SK-N-MC (cell line): ENCODE data around the gene GPRC5A.

Source experiments
- EZH2 ChIP-seq: fragments of 200-600 bp; sonication (generic); IDR thresholded peaks from one replicate; pipeline ENCODE4 v1.6.1; 2017; ENCODE audit warnings: antibody characterized with exemption
- POLR2AphosphoS5 ChIP-seq: IDR thresholded peaks from 2 replicates; pipeline ENCODE4 v1.6.1; 2012; ENCODE audit warnings: mild to moderate bottlenecking, low read depth, low read length, borderline replicate concordance

DNA sequence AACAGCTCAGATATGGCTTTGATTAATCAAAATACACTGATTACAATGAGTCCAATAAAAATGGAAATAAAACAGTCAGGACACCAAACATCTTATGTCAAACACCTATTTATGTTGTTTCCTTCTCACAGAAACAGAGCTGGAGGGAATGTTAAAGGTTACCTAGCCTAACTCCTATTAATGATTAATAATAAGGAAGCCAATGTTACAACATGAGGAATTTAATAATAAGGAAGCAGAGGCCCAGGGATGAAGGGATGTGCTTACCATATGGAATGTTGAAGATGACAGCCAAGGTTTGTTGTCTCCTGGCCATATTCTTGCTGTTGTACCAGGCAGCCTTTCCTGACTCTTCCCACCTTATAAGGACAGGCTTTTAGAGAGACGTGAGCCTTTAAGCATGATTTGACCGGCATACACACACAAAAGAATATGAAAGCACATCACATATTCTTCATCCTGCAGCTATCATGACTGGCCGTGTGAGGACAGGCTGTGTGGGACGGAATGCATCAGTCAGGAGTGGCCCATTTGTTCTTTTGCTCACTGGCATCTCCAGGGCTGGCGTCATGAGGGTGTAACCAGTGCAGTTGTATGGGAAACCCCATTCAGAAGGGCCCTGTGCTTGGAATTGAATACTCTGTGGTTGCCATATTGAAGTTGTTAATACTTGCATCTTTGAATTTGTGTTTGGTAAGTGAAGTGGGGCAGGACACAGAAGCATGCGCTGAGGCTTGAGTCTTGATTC is 63.7 kb downstream of the GPRC5A start:
- no peak for TF ChIP-seq EZH2
- no peak for TF ChIP-seq POLR2AphosphoS5
